GM06990 (cell line): Measurements from ENCODE around the gene PDE3B.

ENCODE experiments used
- DNase-seq: peaks from one replicate; pipeline ENCODE4 v3.0.0-alpha.2; 2011; ENCODE audit not compliant: insufficient read length; ENCODE audit errors: extremely low read depth
- H3K27me3 ChIP-seq: replicated peaks from 2 replicates; pipeline ENCODE4 v1.6.0; 2011; ENCODE audit warnings: low read length; ENCODE audit not compliant: control insufficient read depth, insufficient read depth
- H3K36me3 ChIP-seq: 2 replicates; pipeline ENCODE4 v1.5.1; 2011; ENCODE audit warnings: low read length; ENCODE audit not compliant: control insufficient read depth, insufficient read depth
- H3K4me3 ChIP-seq: replicated peaks from 2 replicates; pipeline ENCODE4 v1.5.1; 2011; ENCODE audit warnings: low read depth, mild to moderate bottlenecking, control low read depth, low read length
- CTCF ChIP-seq: IDR thresholded peaks from 2 replicates; pipeline ENCODE4 v1.5.1; 2011; ENCODE audit warnings: low read length, control low read depth, mild to moderate bottlenecking, inconsistent platforms; ENCODE audit not compliant: insufficient read depth, poor library complexity, severe bottlenecking

Gene PDE3B

GRCh38 chr11:14764179-14764578, 120.6 kb downstream of the PDE3B start:
- no peak overlapping the region for H3K4me3 ChIP-seq
- TF ChIP-seq CTCF = no peak
- H3K27me3 ChIP-seq = no peaks in the 10 kb centered on the region
- peak; percentile 2 for DNase-seq
- H3K36me3 ChIP-seq = no peaks in the 10 kb centered on the region

- no peak for TF ChIP-seq CTCF
- H3K27me3 ChIP-seq = no peaks in the 10 kb centered on the region
- no peak overlapping the region for H3K4me3 ChIP-seq
- peak; percentile 57 for DNase-seq
- no peaks in the 10 kb centered on the region for H3K36me3 ChIP-seq
These were observed 121.2 kb downstream of the PDE3B start for GRCh38 chr11:14764579-14765527.

- no peak for TF ChIP-seq CTCF
- H3K36me3 ChIP-seq = no peaks in the 10 kb centered on the region
- H3K27me3 ChIP-seq = no peaks in the 10 kb centered on the region
- no peak for DNase-seq
- no peak overlapping the region for H3K4me3 ChIP-seq
These were observed 123.0 kb downstream of the PDE3B start for GRCh38 chr11:14766585-14766984.

- no peak for DNase-seq
- no peaks in the 10 kb centered on the region for H3K36me3 ChIP-seq
- no peak for TF ChIP-seq CTCF
- no peak overlapping the region for H3K4me3 ChIP-seq
- H3K27me3 ChIP-seq = no peaks in the 10 kb centered on the region
These were observed 125.1 kb downstream of the PDE3B start for GRCh38 chr11:14768526-14769188.

- Histone ChIP-seq H3K27me3 (no peaks in the 10 kb centered on the region), H3K36me3 (no peaks in the 10 kb centered on the region), H3K4me3 (no peak overlapping the region)
- TF ChIP-seq CTCF = no peak
- DNase-seq = no peak
These were observed 130.2 kb downstream of the PDE3B start for GRCh38 chr11:14773755-14774154.
